ENCODE results near the gene ARHGEF17. TPM values are rescaled to one million over a fixed set of nuclear protein-coding genes. Genes with fewer than 3 reads are reported as not detected.

ARHGEF17 gene
- total RNA-seq, 1 donor from 2014 or later, result 4.5 TPM

GRCh38 chr11:73311394-73311869, 3.4 kb downstream of the ARHGEF17 start:
- Histone ChIP-seq H3K36me3 (ENCODE audit: control insufficient read depth, insufficient read depth, low read length) (no peaks in the 10 kb centered on the region), H3K4me3 (ENCODE audit: low read depth, low read length) (no peak overlapping the region), H3K27me3 (ENCODE audit: control insufficient read depth, insufficient read depth, low read length) (no peaks in the 10 kb centered on the region)
- DNase-seq (ENCODE audit: low read depth) (no peak), FAIRE-seq (no peak)
- TF ChIP-seq, protein P1, sequence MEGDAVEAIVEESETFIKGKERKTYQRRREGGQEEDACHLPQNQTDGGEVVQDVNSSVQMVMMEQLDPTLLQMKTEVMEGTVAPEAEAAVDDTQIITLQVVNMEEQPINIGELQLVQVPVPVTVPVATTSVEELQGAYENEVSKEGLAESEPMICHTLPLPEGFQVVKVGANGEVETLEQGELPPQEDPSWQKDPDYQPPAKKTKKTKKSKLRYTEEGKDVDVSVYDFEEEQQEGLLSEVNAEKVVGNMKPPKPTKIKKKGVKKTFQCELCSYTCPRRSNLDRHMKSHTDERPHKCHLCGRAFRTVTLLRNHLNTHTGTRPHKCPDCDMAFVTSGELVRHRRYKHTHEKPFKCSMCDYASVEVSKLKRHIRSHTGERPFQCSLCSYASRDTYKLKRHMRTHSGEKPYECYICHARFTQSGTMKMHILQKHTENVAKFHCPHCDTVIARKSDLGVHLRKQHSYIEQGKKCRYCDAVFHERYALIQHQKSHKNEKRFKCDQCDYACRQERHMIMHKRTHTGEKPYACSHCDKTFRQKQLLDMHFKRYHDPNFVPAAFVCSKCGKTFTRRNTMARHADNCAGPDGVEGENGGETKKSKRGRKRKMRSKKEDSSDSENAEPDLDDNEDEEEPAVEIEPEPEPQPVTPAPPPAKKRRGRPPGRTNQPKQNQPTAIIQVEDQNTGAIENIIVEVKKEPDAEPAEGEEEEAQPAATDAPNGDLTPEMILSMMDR (IDR thresholded peaks at IDR 0.05; ENCODE audit: insufficient read depth, low read length, severe bottlenecking), result no peak

DNA sequence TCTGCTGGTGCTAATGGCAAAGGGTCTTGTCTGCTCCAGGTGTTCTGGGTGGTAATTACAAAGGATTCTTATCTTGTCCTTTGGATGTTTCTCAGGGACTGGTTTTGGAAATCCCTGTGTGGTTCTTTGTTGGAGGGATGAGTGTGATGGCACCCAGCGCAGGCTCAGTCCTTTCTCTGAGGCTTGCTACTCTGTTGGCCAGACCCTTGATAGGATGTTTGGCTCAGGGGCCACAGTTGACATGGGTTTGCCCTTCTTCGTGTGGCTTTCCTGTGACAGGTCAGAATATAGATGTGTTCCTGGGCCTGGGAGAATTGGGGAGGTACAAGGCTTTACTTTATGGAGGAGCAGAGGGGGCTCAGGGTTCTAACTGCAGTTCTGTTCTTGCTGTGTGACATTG, 4.0 kb downstream of the ARHGEF17 start:
- Histone ChIP-seq H3K4me3 (ENCODE audit: low read depth, low read length) (no peak overlapping the region), H3K27me3 (ENCODE audit: control insufficient read depth, insufficient read depth, low read length) (no peaks in the 10 kb centered on the region), H3K36me3 (ENCODE audit: control insufficient read depth, insufficient read depth, low read length) (peaks cover 1% of the 10 kb centered on the region)
- DNase-seq (ENCODE audit: low read depth), result no peak
- TF ChIP-seq, protein P1 (IDR thresholded peaks at IDR 0.05; ENCODE audit: insufficient read depth, low read length, severe bottlenecking), result no peak
- FAIRE-seq, result no peak

DNA sequence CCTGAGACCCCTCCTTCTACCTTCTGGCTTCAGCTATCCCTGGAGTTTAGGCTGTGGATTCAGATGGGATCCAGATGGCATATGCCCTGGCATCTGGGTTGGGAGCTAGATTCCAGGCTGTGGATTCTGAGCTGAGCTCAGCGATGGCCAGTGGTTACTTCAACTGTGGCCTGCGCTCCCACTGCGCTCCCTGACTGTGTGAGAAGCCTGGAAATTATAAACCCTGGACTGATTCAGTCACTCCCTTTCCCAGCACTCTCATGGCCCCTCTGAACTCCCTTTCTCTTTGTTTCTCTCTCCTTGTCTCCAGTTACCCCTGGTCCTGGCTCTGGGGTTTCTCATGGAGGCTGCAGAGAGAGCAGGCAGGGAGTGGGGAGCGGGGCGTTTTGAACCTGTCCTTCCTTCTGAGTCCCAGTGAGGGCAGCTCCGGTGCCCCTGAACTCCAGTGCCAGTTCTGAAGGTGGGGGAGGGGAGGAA, 4.8 kb downstream of the ARHGEF17 start:
- no peak for DNase-seq (ENCODE audit: low read depth)
- TF ChIP-seq, protein P1 (IDR thresholded peaks at IDR 0.05; ENCODE audit: insufficient read depth, low read length, severe bottlenecking), result no peak
- H3K27me3 ChIP-seq (ENCODE audit: control insufficient read depth, insufficient read depth, low read length), result no peaks in the 10 kb centered on the region
- H3K36me3 ChIP-seq (ENCODE audit: control insufficient read depth, insufficient read depth, low read length), result peaks cover 1% of the 10 kb centered on the region
- FAIRE-seq, result no peak
- H3K4me3 ChIP-seq (ENCODE audit: low read depth, low read length), result no peak overlapping the region

GRCh38 chr11:73313652-73314051, 5.6 kb downstream of the ARHGEF17 start:
- DNase-seq (ENCODE audit: low read depth) (no peak), FAIRE-seq (no peak)
- Histone ChIP-seq H3K36me3 (ENCODE audit: control insufficient read depth, insufficient read depth, low read length) (peaks cover 1% of the 10 kb centered on the region), H3K4me3 (ENCODE audit: low read depth, low read length) (no peak overlapping the region), H3K27me3 (ENCODE audit: control insufficient read depth, insufficient read depth, low read length) (no peaks in the 10 kb centered on the region)
- TF ChIP-seq, protein P1 (IDR thresholded peaks at IDR 0.05; ENCODE audit: insufficient read depth, low read length, severe bottlenecking), result no peak

GRCh38 chr11:73314117-73314961, 6.3 kb downstream of the ARHGEF17 start:
- Histone ChIP-seq H3K27me3 (ENCODE audit: control insufficient read depth, insufficient read depth, low read length) (no peaks in the 10 kb centered on the region), H3K4me3 (ENCODE audit: low read depth, low read length) (no peak overlapping the region), H3K36me3 (ENCODE audit: control insufficient read depth, insufficient read depth, low read length) (peaks cover 1% of the 10 kb centered on the region)
- FAIRE-seq (no peak), DNase-seq (ENCODE audit: low read depth) (no peak)
- TF ChIP-seq, protein P1 (IDR thresholded peaks at IDR 0.05; ENCODE audit: insufficient read depth, low read length, severe bottlenecking), result no peak

Measured in bronchial epithelial cell (primary cell).